VCaP (cell line): ENCODE results near the gene ZNF117.

Experiments
- H3K27ac ChIP-seq: fragments of 450-650 bp; 2 replicates; pipeline ENCODE4 v1.5.1; 2017
- CTCF ChIP-seq: fragments of 450-650 bp; conservative IDR thresholded peaks from 2 replicates; pipeline ENCODE4 v1.5.1; 2017; ENCODE audit warnings: mild to moderate bottlenecking, moderate library complexity

The ZNF117 gene

GRCh38 chr7:64996305-64996704, 5.5 kb upstream of the ZNF117 start:
- no peak for TF ChIP-seq CTCF
- H3K27ac ChIP-seq: no peak overlapping the region

- no peak for TF ChIP-seq CTCF
- no peak overlapping the region for H3K27ac ChIP-seq
Measured at GRCh38 chr7:64993901-64994300, 3.1 kb upstream of the ZNF117 start.

- no peak overlapping the region for H3K27ac ChIP-seq
- no peak for TF ChIP-seq CTCF
Measured at GRCh38 chr7:64992971-64993370, 2.1 kb upstream of the ZNF117 start.

GRCh38 chr7:64990216-64990615, 620 bp downstream of the ZNF117 start:
- no peak overlapping the region for H3K27ac ChIP-seq
- no peak for TF ChIP-seq CTCF

- no peak for TF ChIP-seq CTCF
- no peak overlapping the region for H3K27ac ChIP-seq
Measured at GRCh38 chr7:64978497-64979203, 12.2 kb downstream of the ZNF117 start.

GRCh38 chr7:64965594-64965993, 25.2 kb downstream of the ZNF117 start:
- H3K27ac ChIP-seq: no peak overlapping the region
- TF ChIP-seq CTCF: no peak

GRCh38 chr7:64959072-64959747, 31.6 kb downstream of the ZNF117 start:
- TF ChIP-seq CTCF: no peak
- no peak overlapping the region for H3K27ac ChIP-seq
